Activated T-helper 1 cell treated with anti-CD3 and anti-CD28 coated beads, Interleukin-12 subunit alpha, Interleukin-12 subunit beta, Interleukin-2, Interleukin-4 antibody, amounts not matched to agents 30 ng/mL and 10 ng/mL and 1 ng/mL, durations not matched to agents 14 hours and 24 hours and 36 hours (primary cell): Measurements from ENCODE around the gene CD4. TPM values are rescaled to one million over a fixed set of nuclear protein-coding genes. Genes with fewer than 3 reads are reported as not detected.
A peak's percentile ranks its signal among the peaks of the same experiment; 100 is the strongest.

ENCODE experiments used
- DNase-seq: peaks from one replicate; pipeline ENCODE4 v3.0.0; 2021; ENCODE audit warnings: low spot score
- H3K27ac Mint-ChIP-seq: one replicate; pipeline ENCODE4 v1.8.0; 2021; ENCODE audit warnings: mild to moderate bottlenecking, mixed read lengths
- H3K27me3 Mint-ChIP-seq: one replicate; pipeline ENCODE4 v1.8.0; 2022; ENCODE audit warnings: mild to moderate bottlenecking, moderate library complexity, mixed read lengths; ENCODE audit not compliant: insufficient read depth
- H3K36me3 Mint-ChIP-seq: one replicate; pipeline ENCODE4 v1.8.0; 2021; ENCODE audit warnings: low read depth, mixed read lengths
- H3K4me1 Mint-ChIP-seq: one replicate; pipeline ENCODE4 v1.8.0; 2021; ENCODE audit warnings: low read depth, mixed read lengths
- H3K4me3 Mint-ChIP-seq: one replicate; pipeline ENCODE4 v1.8.0; 2021; ENCODE audit warnings: mild to moderate bottlenecking, moderate library complexity, mixed read lengths
- H3K9me3 Mint-ChIP-seq: one replicate; pipeline ENCODE4 v1.8.0; 2021; ENCODE audit warnings: mixed read lengths
- intact Hi-C: fragments of 100-400 bp; cut with micrococcal nuclease; formaldehyde crosslinking; loops from one replicate; pipeline ENCODE4 v1.15.1; 2024
- total RNA-seq: library from RNA; stranded (reverse); gene quantifications from 2 replicates; pipeline ENCODE4 v1.2.3, GENCODE V29; 2022

Gene CD4
- total RNA-seq, 1 donor from 2014 or later = 311 TPM

GRCh38 chr12:6824085-6824775 lies 34.9 kb downstream of the CD4 start:
- intact Hi-C loops = loop anchor here (2.0 kb wide), 1 partner anchor 135 kb away; the partner anchor contains the start of gene ZNF384

GRCh38 chr12:6824901-6825381 lies 35.6 kb downstream of the CD4 start:
- H3K4me3 Mint-ChIP-seq = no peak overlapping the region
- H3K27me3 Mint-ChIP-seq = peaks cover 43% of the 10 kb centered on the region
- no peak overlapping the region for H3K27ac Mint-ChIP-seq
- H3K4me1 Mint-ChIP-seq = peaks cover 48% of the 10 kb centered on the region
- intact Hi-C loops = loop anchor here (1.0 to 5.0 kb wide), 7 partner anchors 26 to 208 kb away; partner anchors contain the start of genes CDCA3, LAG3, MLF2 and ZNF384
- peaks cover 5% of the 10 kb centered on the region for H3K36me3 Mint-ChIP-seq
- H3K9me3 Mint-ChIP-seq = no peaks in the 10 kb centered on the region
- DNase-seq = no peak

More at GRCh38 chr12:6824085-6824775, 34.9 kb downstream of the CD4 start:
- peaks cover 44% of the 10 kb centered on the region for H3K4me1 Mint-ChIP-seq
- no peak overlapping the region for H3K27ac Mint-ChIP-seq
- no peaks in the 10 kb centered on the region for H3K9me3 Mint-ChIP-seq
- H3K36me3 Mint-ChIP-seq = peaks cover 11% of the 10 kb centered on the region
- no peak overlapping the region for H3K4me3 Mint-ChIP-seq
- peaks cover 39% of the 10 kb centered on the region for H3K27me3 Mint-ChIP-seq
- DNase-seq = no peak

GRCh38 chr12:6825398-6826124 lies 36.2 kb downstream of the CD4 start:
- Mint-ChIP-seq H3K36me3 (peaks cover 5% of the 10 kb centered on the region), H3K4me3 (peak overlapping the region; percentile 40), H3K27ac (peak overlapping the region; percentile 59), H3K27me3 (peaks cover 46% of the 10 kb centered on the region), H3K4me1 (peaks cover 46% of the 10 kb centered on the region), H3K9me3 (no peaks in the 10 kb centered on the region)
- peak; percentile 72 for DNase-seq
- intact Hi-C loops = loop anchor here (1.0 to 5.0 kb wide), 7 partner anchors 26 to 208 kb away; partner anchors contain the start of genes CDCA3, LAG3, MLF2 and ZNF384

- H3K27me3 Mint-ChIP-seq = peaks cover 49% of the 10 kb centered on the region
- DNase-seq = no peak
- intact Hi-C loops = loop anchor here (5.0 kb wide), 1 partner anchor 54 kb away; the partner anchor contains the start of gene LAG3
- H3K27ac Mint-ChIP-seq = no peak overlapping the region
- peaks cover 1% of the 10 kb centered on the region for H3K36me3 Mint-ChIP-seq
- H3K4me3 Mint-ChIP-seq = peak overlapping the region; percentile 15
- no peaks in the 10 kb centered on the region for H3K9me3 Mint-ChIP-seq
- H3K4me1 Mint-ChIP-seq = peaks cover 39% of the 10 kb centered on the region
Measured at GRCh38 chr12:6826125-6826733, 36.9 kb downstream of the CD4 start.

GRCh38 chr12:6826734-6827436 lies 37.6 kb downstream of the CD4 start:
- Mint-ChIP-seq H3K9me3 (no peaks in the 10 kb centered on the region), H3K4me3 (peak overlapping the region; percentile 61), H3K27me3 (peaks cover 52% of the 10 kb centered on the region), H3K4me1 (peaks cover 37% of the 10 kb centered on the region), H3K36me3 (no peaks in the 10 kb centered on the region), H3K27ac (peak overlapping the region; percentile 14)
- no peak for DNase-seq
- intact Hi-C loops = loop anchor here (5.0 kb wide), 1 partner anchor 55 kb away; the partner anchor contains the start of gene LAG3

- Mint-ChIP-seq H3K4me3 (peak overlapping the region; percentile 61), H3K4me1 (peaks cover 37% of the 10 kb centered on the region), H3K9me3 (no peaks in the 10 kb centered on the region), H3K36me3 (no peaks in the 10 kb centered on the region), H3K27me3 (peaks cover 51% of the 10 kb centered on the region), H3K27ac (peak overlapping the region; percentile 14)
- no peak for DNase-seq
- intact Hi-C loops = loop anchor here (5.0 kb wide), 1 partner anchor 55 kb away; the partner anchor contains the start of gene LAG3
Measured at GRCh38 chr12:6827437-6827911, 38.1 kb downstream of the CD4 start.

GRCh38 chr12:6827982-6828780 lies 38.9 kb downstream of the CD4 start, which contains the start of gene P3H3:
Gene P3H3, plus strand, starts transcription at chr12:6828407. Its CDS starts 34 bp downstream, at chr12:6828441.
- no peaks in the 10 kb centered on the region for H3K36me3 Mint-ChIP-seq
- peaks cover 48% of the 10 kb centered on the region for H3K27me3 Mint-ChIP-seq
- no peaks in the 10 kb centered on the region for H3K9me3 Mint-ChIP-seq
- no peak for DNase-seq
- peak within 1 kb of the TSS; percentile 90 for H3K4me3 Mint-ChIP-seq
- H3K27ac Mint-ChIP-seq = peak within 1 kb of the TSS; percentile 78
- H3K4me1 Mint-ChIP-seq = peaks cover 31% of the 10 kb centered on the region
- intact Hi-C loops = loop anchor here (5.0 kb wide), 1 partner anchor 56 kb away; the partner anchor contains the start of gene LAG3

GRCh38 chr12:6828781-6829535 lies 39.6 kb downstream of the CD4 start:
- DNase-seq = no peak
- intact Hi-C loops = loop anchor here (5.0 kb wide), 1 partner anchor 57 kb away; the partner anchor contains the start of gene LAG3
- peak overlapping the region; percentile 78 for H3K27ac Mint-ChIP-seq
- no peaks in the 10 kb centered on the region for H3K36me3 Mint-ChIP-seq
- peak overlapping the region; percentile 90 for H3K4me3 Mint-ChIP-seq
- peaks cover 47% of the 10 kb centered on the region for H3K27me3 Mint-ChIP-seq
- H3K9me3 Mint-ChIP-seq = no peaks in the 10 kb centered on the region
- H3K4me1 Mint-ChIP-seq = peaks cover 31% of the 10 kb centered on the region

GRCh38 chr12:6829536-6830220 lies 40.4 kb downstream of the CD4 start:
- peak overlapping the region; percentile 90 for H3K4me3 Mint-ChIP-seq
- peaks cover 45% of the 10 kb centered on the region for H3K27me3 Mint-ChIP-seq
- H3K4me1 Mint-ChIP-seq = peaks cover 36% of the 10 kb centered on the region
- H3K9me3 Mint-ChIP-seq = no peaks in the 10 kb centered on the region
- intact Hi-C loops = loop anchor here (5.0 kb wide), 1 partner anchor 57 kb away; the partner anchor contains the start of gene LAG3
- H3K36me3 Mint-ChIP-seq = no peaks in the 10 kb centered on the region
- H3K27ac Mint-ChIP-seq = peak overlapping the region; percentile 78
- DNase-seq = no peak

- peak overlapping the region; percentile 63 for H3K4me3 Mint-ChIP-seq
- H3K27ac Mint-ChIP-seq = no peak overlapping the region
- no peak for DNase-seq
- intact Hi-C loops = no loop called here
- peaks cover 32% of the 10 kb centered on the region for H3K4me1 Mint-ChIP-seq
- no peaks in the 10 kb centered on the region for H3K9me3 Mint-ChIP-seq
- H3K36me3 Mint-ChIP-seq = no peaks in the 10 kb centered on the region
- peaks cover 39% of the 10 kb centered on the region for H3K27me3 Mint-ChIP-seq
Measured at GRCh38 chr12:6830286-6830890, 41.1 kb downstream of the CD4 start.
